Measurements from ENCODE around the gene FGF12.

FGF12 gene

DNA sequence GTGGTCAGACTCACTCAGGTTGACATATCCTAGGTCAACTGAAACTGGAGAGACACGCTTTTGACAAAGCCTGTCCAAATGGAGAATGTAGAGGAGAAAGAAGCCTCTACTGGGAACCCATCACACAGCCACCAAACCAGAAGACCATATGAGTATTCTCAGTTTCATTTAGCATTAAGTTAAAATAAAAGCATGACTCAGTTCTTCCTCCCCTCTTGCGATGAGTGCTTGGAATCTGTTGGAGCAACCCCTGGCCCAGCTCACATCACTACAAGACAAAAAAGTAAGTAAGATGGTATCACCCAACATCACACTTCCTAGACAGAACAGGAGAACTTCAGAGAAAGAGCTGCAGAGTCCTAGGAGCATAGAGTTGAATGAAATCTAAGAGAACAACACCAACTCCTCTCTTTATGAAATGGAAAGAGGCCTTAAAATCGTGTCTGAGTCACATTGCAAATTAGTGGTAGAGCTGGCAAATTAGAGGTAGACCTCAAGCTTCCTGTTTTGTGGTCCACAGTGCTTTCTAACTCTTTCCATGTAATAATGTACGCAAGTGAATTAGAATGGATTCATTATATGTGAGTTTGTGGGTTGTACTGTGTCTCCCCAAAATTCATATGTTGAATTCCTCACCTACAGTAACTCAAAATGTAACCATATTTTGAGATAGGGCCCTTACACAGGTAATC is 51.2 kb downstream of the FGF12 start:
- Histone ChIP-seq H2AFZ (no peak overlapping the region), H3K9ac (no peak overlapping the region), H3K4me1 (no peaks in the 10 kb centered on the region), H3K4me2 (ENCODE audit: low read length) (no peak overlapping the region), H3K9me3 (ENCODE audit: control insufficient read depth, low read length) (no peaks in the 10 kb centered on the region), H3K27me3 (ENCODE audit: control insufficient read depth, insufficient read depth, low read length) (no peaks in the 10 kb centered on the region), H3K4me3 (ENCODE audit: low read depth, low read length) (no peak overlapping the region), H3K79me2 (no peaks in the 10 kb centered on the region), H3K27ac (no peak overlapping the region), H3K36me3 (ENCODE audit: control insufficient read depth, insufficient read depth, low read length) (no peaks in the 10 kb centered on the region)
- TF ChIP-seq, protein P1, sequence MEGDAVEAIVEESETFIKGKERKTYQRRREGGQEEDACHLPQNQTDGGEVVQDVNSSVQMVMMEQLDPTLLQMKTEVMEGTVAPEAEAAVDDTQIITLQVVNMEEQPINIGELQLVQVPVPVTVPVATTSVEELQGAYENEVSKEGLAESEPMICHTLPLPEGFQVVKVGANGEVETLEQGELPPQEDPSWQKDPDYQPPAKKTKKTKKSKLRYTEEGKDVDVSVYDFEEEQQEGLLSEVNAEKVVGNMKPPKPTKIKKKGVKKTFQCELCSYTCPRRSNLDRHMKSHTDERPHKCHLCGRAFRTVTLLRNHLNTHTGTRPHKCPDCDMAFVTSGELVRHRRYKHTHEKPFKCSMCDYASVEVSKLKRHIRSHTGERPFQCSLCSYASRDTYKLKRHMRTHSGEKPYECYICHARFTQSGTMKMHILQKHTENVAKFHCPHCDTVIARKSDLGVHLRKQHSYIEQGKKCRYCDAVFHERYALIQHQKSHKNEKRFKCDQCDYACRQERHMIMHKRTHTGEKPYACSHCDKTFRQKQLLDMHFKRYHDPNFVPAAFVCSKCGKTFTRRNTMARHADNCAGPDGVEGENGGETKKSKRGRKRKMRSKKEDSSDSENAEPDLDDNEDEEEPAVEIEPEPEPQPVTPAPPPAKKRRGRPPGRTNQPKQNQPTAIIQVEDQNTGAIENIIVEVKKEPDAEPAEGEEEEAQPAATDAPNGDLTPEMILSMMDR (IDR thresholded peaks at IDR 0.05), result no peak

DNA sequence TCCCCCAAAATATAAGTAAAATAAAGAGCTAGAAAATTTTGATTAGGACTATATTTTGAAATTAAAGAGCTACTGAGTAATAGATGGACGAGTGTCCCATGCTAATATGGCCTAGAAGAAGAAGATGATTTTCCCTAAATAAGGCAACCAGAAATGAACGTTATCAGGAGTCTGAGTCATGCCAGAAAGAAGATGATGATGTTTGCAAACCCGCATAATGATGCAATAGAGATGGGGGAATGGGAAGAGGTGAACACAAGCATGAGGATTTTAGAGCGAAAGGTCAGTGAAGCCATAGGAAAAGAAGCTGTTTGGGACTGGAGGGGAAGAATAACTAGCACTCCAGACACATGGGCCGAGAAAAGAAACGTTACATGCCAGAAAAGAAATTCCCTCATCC is 71.7 kb downstream of the FGF12 start:
- Histone ChIP-seq H3K4me3 (ENCODE audit: low read depth, low read length) (no peak overlapping the region), H3K27me3 (ENCODE audit: control insufficient read depth, insufficient read depth, low read length) (no peaks in the 10 kb centered on the region), H3K4me1 (no peaks in the 10 kb centered on the region), H3K27ac (no peak overlapping the region), H2AFZ (no peak overlapping the region), H3K9me3 (ENCODE audit: control insufficient read depth, low read length) (no peaks in the 10 kb centered on the region), H3K4me2 (ENCODE audit: low read length) (no peak overlapping the region), H3K79me2 (no peaks in the 10 kb centered on the region), H3K36me3 (ENCODE audit: control insufficient read depth, insufficient read depth, low read length) (no peaks in the 10 kb centered on the region), H3K9ac (no peak overlapping the region)
- TF ChIP-seq, protein P1 (IDR thresholded peaks at IDR 0.05), result no peak

DNA sequence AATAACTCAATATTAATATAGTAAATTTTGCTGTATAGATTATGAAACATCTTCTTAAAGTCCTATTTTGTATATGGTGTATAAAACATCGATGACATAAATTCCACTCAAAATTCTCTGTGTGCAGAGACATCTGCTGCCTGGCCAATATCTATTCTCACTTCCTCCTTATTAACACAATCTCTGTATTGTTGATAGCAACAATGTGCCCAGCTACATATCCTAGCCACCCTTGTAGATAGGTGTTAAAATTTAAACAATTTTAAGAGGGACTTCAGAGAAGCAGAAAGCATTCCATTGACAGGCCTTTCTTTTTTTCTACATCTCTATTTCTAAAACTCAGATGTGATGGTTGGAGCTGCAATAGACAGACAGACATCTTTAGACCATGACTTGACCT is 72.3 kb downstream of the FGF12 start:
- Histone ChIP-seq H2AFZ (no peak overlapping the region), H3K9ac (no peak overlapping the region), H3K4me2 (ENCODE audit: low read length) (no peak overlapping the region), H3K4me3 (ENCODE audit: low read depth, low read length) (no peak overlapping the region), H3K27ac (no peak overlapping the region), H3K27me3 (ENCODE audit: control insufficient read depth, insufficient read depth, low read length) (no peaks in the 10 kb centered on the region), H3K9me3 (ENCODE audit: control insufficient read depth, low read length) (no peaks in the 10 kb centered on the region), H3K79me2 (no peaks in the 10 kb centered on the region), H3K4me1 (no peaks in the 10 kb centered on the region), H3K36me3 (ENCODE audit: control insufficient read depth, insufficient read depth, low read length) (no peaks in the 10 kb centered on the region)
- TF ChIP-seq, protein P1 (IDR thresholded peaks at IDR 0.05), result no peak

DNA sequence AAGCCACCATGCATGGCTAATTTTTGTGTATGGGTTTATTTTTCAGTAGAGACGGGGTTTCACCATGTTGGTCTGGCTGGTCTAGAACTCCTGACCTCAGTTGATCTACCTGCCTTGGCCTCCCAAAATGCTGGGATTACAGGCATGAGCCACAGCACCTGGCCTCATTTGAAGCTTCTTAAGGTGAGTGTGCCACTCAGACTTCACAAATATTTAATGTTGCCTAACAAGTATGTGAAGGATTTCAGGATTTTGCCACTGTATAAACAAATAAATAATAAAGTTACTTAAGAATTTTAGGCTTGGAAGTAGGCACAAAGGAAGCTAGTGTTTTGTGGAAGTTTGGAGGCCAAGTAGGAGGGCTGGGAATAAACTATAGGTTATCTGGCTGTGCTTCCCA is 73.5 kb downstream of the FGF12 start:
- no peak overlapping the region for H2AFZ ChIP-seq
- no peaks in the 10 kb centered on the region for H3K9me3 ChIP-seq (ENCODE audit: control insufficient read depth, low read length)
- no peaks in the 10 kb centered on the region for H3K27me3 ChIP-seq (ENCODE audit: control insufficient read depth, insufficient read depth, low read length)
- no peaks in the 10 kb centered on the region for H3K36me3 ChIP-seq (ENCODE audit: control insufficient read depth, insufficient read depth, low read length)
- H3K4me1 ChIP-seq, result no peaks in the 10 kb centered on the region
- no peaks in the 10 kb centered on the region for H3K79me2 ChIP-seq
- no peak overlapping the region for H3K27ac ChIP-seq
- no peak overlapping the region for H3K9ac ChIP-seq
- H3K4me3 ChIP-seq (ENCODE audit: low read depth, low read length), result no peak overlapping the region
- H3K4me2 ChIP-seq (ENCODE audit: low read length), result no peak overlapping the region
- TF ChIP-seq, protein P1 (IDR thresholded peaks at IDR 0.05), result no peak

DNA sequence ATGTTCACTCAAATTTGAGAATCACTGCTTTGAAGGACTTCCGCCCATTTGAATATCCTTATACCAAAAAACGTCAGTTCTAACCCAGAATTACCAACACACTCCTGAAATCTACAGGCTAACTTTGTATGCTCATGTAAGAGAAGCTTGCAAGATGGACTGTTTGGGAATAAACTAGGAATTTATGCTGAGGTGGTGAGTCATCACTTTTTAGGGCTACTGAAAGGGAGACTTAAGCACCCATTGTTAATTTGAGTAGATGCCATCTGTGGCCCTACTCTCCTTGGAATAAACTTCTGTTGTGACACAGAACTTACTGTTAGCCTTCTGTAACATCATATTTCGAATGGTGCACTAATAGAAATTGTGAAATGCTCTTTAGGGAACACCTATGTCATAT is 74.6 kb downstream of the FGF12 start:
- no peaks in the 10 kb centered on the region for H3K36me3 ChIP-seq (ENCODE audit: control insufficient read depth, insufficient read depth, low read length)
- H3K27ac ChIP-seq, result no peak overlapping the region
- H3K4me3 ChIP-seq (ENCODE audit: low read depth, low read length), result no peak overlapping the region
- no peaks in the 10 kb centered on the region for H3K79me2 ChIP-seq
- no peak overlapping the region for H2AFZ ChIP-seq
- H3K4me1 ChIP-seq, result no peaks in the 10 kb centered on the region
- H3K27me3 ChIP-seq (ENCODE audit: control insufficient read depth, insufficient read depth, low read length), result no peaks in the 10 kb centered on the region
- TF ChIP-seq, protein P1 (IDR thresholded peaks at IDR 0.05), result no peak
- H3K9me3 ChIP-seq (ENCODE audit: control insufficient read depth, low read length), result no peaks in the 10 kb centered on the region
- H3K4me2 ChIP-seq (ENCODE audit: low read length), result no peak overlapping the region
- H3K9ac ChIP-seq, result no peak overlapping the region

Measured in parathyroid adenoma (tissue), 2 donors.